HUES6 (cell line): ENCODE measurements around the gene KCNQ4.

ENCODE experiments used
- H3K27ac ChIP-seq: 2 replicates; pipeline ENCODE4 v1.7.0; 2013; ENCODE audit warnings: low read depth, mild to moderate bottlenecking, low read length, inconsistent platforms
- H3K27me3 ChIP-seq: 2 replicates; pipeline ENCODE4 v1.6.1; 2013; ENCODE audit warnings: low read length; ENCODE audit not compliant: control insufficient read depth, insufficient read depth
- H3K36me3 ChIP-seq: 2 replicates; pipeline ENCODE4 v1.6.1; 2013; ENCODE audit warnings: low read length; ENCODE audit not compliant: control insufficient read depth, insufficient read depth
- H3K4me1 ChIP-seq: 2 replicates; pipeline ENCODE4 v1.6.1; 2013; ENCODE audit warnings: low read length; ENCODE audit not compliant: control insufficient read depth, insufficient read depth
- H3K4me3 ChIP-seq: 2 replicates; pipeline ENCODE4 v1.5.1; 2013; ENCODE audit warnings: low read depth, low read length
- H3K9ac ChIP-seq: one replicate; pipeline ENCODE4 v1.6.1; 2013; ENCODE audit warnings: mild to moderate bottlenecking, low read length
- H3K9me3 ChIP-seq: 2 replicates; pipeline ENCODE4 v1.6.1; 2013; ENCODE audit warnings: low read depth, low read length; ENCODE audit not compliant: control insufficient read depth, insufficient read depth

The KCNQ4 gene

DNA sequence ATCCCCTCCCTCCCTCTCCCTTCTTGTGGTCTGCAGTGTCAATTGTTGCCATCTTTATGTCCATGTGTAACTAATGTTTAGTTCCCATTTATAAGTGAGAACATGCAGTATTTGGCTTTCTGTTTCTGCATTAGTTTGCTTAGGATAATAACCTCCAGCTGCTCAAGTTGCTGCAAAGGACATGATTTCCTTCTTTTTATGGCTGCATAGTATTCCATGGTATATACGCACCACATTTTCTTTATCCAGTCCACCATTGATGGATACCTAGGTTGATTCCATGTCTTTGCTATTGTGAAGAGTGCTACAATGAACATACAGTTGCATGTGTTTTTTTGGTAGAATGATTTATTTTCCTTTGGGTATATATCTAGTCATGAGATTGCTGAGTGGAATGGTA, 62.3 kb downstream of the KCNQ4 start:
- no peaks in the 10 kb centered on the region for H3K36me3 ChIP-seq

DNA sequence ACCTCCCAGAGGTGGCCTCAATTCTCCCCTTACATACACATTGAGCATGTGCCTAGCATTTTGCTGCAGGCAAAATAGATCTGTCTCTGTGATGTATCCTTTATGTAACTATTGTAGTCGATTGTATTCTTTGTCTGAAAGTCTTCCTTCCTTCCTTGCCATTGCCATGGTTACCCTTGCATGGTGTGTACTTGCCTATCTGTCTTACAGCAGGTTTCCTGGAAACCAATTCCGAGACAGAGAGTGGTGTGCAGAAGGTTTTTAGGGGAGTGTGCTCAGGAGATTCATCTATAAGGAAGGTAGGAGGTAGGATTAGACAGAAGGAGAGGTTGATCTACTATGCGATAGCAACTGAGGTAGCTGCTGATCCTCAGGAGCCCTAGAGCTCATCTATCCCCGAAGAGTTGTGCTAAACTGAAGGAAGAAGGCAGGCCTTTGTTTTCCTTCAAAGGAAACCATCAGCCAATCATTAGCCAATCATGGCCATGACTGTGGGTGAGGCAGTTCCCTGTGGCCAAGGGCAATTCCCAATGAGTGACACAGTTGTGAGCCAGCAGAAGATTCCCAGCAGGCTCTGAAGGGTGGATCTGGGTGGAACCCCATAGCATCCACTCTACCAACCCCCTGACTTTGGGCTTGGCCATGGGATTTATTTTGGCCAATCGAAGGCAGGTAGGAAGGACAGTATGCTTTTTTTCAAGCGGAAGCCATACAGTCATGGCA, 63.6 kb downstream of the KCNQ4 start:
- H3K9ac ChIP-seq: no peak overlapping the region
- no peak overlapping the region for H3K27ac ChIP-seq

More for the DNA sequence above, 62.3 kb downstream of the KCNQ4 start:
- no peaks in the 10 kb centered on the region for H3K27me3 ChIP-seq
- H3K4me1 ChIP-seq: no peaks in the 10 kb centered on the region
- no peak overlapping the region for H3K27ac ChIP-seq
- no peak overlapping the region for H3K4me3 ChIP-seq
- H3K9ac ChIP-seq: no peak overlapping the region
- 0 out of 2 replicates have a peak, but pooled peaks cover 7% of the 10 kb centered on the region for H3K9me3 ChIP-seq

DNA sequence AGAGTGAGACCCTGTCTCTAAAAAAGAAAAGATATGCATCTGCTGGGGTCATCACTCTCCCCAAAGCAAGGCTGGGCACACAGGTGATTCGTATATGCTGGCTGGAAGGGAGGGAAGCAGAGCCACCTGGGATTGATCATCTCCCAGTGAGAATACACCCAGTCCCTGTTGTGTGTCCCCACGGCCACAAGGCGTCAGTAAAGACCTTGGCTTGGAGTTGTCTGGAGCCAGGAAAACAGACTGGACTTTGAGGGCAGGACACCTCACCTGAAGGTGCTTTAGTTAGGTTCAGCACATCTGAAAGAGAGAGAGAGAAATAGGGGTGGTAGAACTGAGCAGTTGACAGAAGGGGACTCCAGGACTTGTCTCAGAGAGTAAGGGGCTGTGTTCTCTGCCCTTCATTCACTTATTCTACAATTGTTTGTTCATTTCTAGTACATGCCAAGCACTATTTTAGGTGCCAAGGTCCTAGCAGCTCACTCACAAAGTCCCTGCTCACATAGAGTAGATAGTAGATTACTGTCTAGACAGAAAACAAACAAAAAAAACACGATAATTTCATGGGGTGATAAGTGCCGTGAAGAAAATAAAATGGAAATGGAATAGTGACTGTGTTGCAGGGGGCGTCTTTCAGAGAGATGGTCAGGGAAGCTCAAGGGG, 65.1 kb downstream of the KCNQ4 start:
- H3K27me3 ChIP-seq: no peaks in the 10 kb centered on the region
- no peaks in the 10 kb centered on the region for H3K9me3 ChIP-seq
- H3K4me1 ChIP-seq: no peaks in the 10 kb centered on the region
- no peak overlapping the region for H3K4me3 ChIP-seq
- no peak overlapping the region for H3K27ac ChIP-seq
- H3K36me3 ChIP-seq: no peaks in the 10 kb centered on the region
- no peak overlapping the region for H3K9ac ChIP-seq

More for the DNA sequence above, 63.6 kb downstream of the KCNQ4 start:
- Histone ChIP-seq H3K4me1 (no peaks in the 10 kb centered on the region), H3K27me3 (no peaks in the 10 kb centered on the region), H3K9me3 (0 out of 2 replicates have a peak, but pooled peaks cover 6% of the 10 kb centered on the region), H3K4me3 (no peak overlapping the region), H3K36me3 (no peaks in the 10 kb centered on the region)

DNA sequence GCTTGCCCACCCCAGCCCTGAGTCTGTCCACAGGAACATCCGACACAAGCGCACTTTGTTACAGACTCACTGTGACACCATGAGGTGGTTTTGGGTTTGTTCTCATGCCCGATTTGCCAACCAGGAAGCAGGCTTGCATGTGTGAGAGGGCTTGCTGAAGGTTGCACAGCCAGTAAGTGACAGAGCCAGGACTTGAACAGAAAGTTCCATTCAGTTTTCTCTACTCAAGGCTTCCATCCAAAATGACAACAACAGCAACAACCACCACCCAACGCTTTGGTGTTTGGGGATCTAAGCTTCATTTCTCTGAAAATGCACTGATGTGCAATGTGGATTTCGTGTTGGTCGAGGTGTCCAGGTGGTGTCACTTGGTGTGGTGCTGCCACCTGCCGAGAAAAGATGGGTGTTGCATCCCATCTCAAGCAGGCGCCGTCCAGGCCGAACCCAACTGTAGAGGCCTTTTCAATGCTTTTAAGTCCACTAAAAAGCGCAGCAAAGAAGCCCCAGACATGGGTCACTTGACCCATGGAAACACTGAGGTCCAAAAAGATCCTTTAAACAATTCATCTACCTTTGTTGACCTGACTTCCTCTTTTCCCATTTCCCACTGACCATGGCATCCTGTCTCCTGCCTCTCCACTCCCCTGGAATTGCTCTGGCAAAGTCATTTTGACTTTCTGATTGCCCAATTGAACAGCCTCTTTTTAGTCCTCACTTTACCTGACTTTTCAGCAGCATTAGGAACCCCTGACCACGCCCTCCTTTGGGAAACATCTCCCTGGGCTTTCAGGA, 66.4 kb downstream of the KCNQ4 start:
- no peak overlapping the region for H3K9ac ChIP-seq
- no peaks in the 10 kb centered on the region for H3K9me3 ChIP-seq
- no peaks in the 10 kb centered on the region for H3K4me1 ChIP-seq
- no peak overlapping the region for H3K4me3 ChIP-seq
- no peaks in the 10 kb centered on the region for H3K27me3 ChIP-seq
- no peaks in the 10 kb centered on the region for H3K36me3 ChIP-seq
- H3K27ac ChIP-seq: no peak overlapping the region

DNA sequence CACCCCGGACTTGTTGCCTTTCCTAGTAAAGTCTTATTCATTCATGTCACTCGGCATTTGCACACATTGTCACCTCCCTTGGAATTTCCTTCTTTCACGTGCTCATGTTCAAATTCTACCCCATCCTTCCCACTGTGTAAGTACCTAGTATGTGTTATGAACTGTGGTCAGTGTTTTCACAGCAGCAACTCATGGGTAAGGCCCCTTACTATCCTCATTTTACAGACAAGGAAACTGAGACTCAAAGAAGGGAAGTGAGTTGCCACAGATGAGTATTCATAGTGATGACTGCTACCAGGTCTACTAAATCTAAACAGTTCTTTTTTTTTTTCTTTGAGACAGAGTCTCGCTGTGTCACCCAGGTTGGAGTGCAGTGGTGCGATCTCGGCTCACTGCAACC, 68.1 kb downstream of the KCNQ4 start:
- Histone ChIP-seq H3K9ac (no peak overlapping the region), H3K36me3 (no peaks in the 10 kb centered on the region), H3K4me1 (no peaks in the 10 kb centered on the region)

DNA sequence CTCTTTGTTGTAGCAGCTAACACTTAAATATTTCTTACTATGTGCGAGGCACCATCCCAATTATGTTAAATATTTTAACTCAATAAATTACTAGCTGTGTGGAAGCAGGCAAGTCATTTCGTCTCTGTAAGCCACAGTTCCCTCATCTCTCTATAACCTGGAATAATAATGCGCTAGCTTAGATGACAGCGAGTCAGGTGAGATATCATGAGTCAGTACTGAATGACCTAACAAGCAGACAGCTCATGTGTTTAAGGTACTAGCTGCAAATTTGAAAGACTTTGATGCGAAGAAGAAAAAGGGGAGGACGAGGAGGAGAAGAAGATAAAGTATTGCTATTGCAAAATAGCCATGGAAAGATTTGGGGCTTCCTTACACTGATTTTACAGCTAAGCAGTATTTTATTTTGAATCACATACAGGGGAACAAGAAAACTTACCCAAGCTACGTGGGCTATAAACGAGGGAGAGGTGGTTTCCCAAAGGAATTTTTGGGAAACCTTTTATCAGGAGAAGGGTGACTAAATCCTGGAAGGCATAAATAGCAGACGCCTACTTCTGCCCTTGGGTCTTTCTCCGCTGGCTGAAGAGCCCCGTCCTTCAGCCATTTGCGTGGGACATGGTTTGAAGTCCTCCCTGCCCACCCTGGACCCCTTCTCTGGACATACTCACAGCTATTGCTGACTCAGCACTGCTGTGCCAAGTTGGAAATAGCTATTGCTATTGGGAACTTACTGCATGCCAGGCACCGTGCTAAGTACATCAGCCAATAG, 69.7 kb downstream of the KCNQ4 start:
- Histone ChIP-seq H3K27me3 (peaks cover under 1% of the 10 kb centered on the region; the same call in 1 of the 2 replicates), H3K9me3 (no peaks in the 10 kb centered on the region), H3K9ac (no peak overlapping the region), H3K27ac (no peak overlapping the region), H3K36me3 (no peaks in the 10 kb centered on the region), H3K4me3 (no peak overlapping the region), H3K4me1 (no peaks in the 10 kb centered on the region)

More for the DNA sequence above, 68.1 kb downstream of the KCNQ4 start:
- Histone ChIP-seq H3K27ac (no peak overlapping the region), H3K27me3 (no peaks in the 10 kb centered on the region; the same call in 1 of the 2 replicates), H3K9me3 (no peaks in the 10 kb centered on the region), H3K4me3 (no peak overlapping the region)

DNA sequence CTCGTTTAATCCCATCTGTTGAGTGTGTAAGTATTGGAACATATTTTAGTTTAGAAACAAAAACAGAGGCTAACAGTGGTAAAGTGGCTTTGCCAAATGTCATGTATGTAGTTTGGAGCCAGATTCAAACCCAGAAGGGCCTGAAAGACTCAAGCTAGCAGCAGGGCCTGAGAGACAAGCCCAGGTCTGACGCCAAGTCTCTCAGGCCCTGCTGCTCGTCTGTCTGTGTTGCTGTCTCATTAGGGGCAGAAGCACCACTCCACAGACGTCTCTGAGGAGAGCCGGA, 70.2 kb downstream of the KCNQ4 start:
- H3K27me3 ChIP-seq: peaks cover 6% of the 10 kb centered on the region; the same call in 1 of the 2 replicates
- no peaks in the 10 kb centered on the region for H3K4me1 ChIP-seq

DNA sequence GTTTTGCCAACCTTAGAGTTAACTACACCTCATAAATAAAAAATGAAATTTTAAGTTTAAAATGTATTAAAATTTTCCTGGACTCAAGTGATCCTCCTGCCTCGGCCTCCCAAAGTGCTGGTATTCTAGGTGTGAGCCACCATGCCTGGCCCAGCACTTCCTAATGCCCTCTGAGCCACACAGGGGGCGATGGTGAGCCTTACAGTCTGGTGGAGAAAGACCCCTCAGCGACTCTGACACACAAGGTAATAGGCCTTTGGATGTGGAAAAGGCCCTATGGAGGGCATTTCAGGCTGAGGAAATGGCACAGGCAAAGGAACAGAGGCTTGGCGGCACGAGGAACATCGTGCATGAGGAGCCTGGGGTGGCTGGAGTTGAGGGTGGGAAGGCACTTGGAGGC, 71.9 kb downstream of the KCNQ4 start:
- H3K36me3 ChIP-seq: no peaks in the 10 kb centered on the region
- H3K4me1 ChIP-seq: no peaks in the 10 kb centered on the region
- H3K27me3 ChIP-seq: peaks cover 20% of the 10 kb centered on the region
- H3K27ac ChIP-seq: no peak overlapping the region
- no peak overlapping the region for H3K9ac ChIP-seq
- H3K9me3 ChIP-seq: no peaks in the 10 kb centered on the region
- no peak overlapping the region for H3K4me3 ChIP-seq

More for the DNA sequence above, 70.2 kb downstream of the KCNQ4 start:
- Histone ChIP-seq H3K36me3 (no peaks in the 10 kb centered on the region), H3K4me3 (no peak overlapping the region), H3K9me3 (no peaks in the 10 kb centered on the region), H3K9ac (no peak overlapping the region), H3K27ac (no peak overlapping the region)

DNA sequence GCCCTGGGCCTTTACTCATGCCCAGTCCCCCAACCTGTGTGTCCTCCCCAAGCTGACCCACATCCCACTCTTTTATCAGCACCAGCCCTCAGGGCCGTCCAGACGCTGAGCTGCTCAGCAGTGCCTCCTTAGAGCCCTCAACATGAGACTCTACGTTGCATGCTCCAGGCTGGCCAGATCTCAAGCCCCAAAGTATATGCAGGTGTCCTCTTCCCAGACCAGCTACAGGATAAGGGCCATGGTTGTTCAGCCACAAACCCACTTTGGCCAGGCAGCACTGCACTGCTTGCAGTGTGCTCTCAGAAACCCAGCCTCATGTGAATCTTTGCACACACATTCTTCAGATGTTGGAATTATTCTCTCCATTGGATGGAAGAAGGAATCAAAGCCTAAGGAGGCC, 72.5 kb downstream of the KCNQ4 start:
- Histone ChIP-seq H3K27ac (no peak overlapping the region), H3K9ac (no peak overlapping the region), H3K4me1 (peaks cover 1% of the 10 kb centered on the region; the same call in 1 of the 2 replicates), H3K9me3 (no peaks in the 10 kb centered on the region), H3K36me3 (no peaks in the 10 kb centered on the region), H3K27me3 (peaks cover 26% of the 10 kb centered on the region), H3K4me3 (no peak overlapping the region)

DNA sequence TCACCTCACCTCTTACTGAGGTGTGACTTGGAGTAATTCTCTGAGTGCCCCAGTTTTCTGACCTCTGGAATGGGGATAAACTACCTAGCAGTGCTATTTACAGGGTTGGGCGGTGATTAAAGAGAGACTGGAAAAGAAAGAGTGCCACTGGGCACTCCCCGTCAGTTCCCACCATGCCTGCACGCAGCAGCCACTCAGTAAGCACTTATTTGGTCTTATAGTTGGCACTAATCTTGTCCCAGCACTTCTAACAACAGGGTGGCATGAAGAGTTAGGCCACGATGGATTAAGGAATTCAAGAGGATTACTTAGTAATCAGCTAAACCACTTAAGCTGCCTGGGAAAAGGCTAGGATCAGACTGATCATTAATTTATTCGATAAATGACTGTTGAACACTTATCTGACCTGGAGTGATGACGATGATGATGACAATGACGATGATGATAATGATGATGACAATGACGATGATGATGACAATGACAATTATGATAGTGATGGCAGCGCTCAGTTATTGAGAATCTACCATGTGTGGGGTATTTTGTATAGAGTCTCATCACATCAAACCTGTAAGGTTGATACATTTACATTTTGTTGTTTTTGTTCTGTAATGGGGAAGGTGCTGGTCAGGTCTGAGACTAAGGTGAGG, 73.2 kb downstream of the KCNQ4 start:
- no peak overlapping the region for H3K27ac ChIP-seq
- no peaks in the 10 kb centered on the region for H3K36me3 ChIP-seq
- peaks cover 3% of the 10 kb centered on the region; the same call in 1 of the 2 replicates for H3K4me1 ChIP-seq
- H3K27me3 ChIP-seq: peaks cover 31% of the 10 kb centered on the region
- no peaks in the 10 kb centered on the region for H3K9me3 ChIP-seq
- no peak overlapping the region for H3K4me3 ChIP-seq
- H3K9ac ChIP-seq: no peak overlapping the region
